ENCODE data around the gene OR10J1.
"Not testable (repeated sequence)": the region's sequence is repeated elsewhere in the genome, so short reads cannot be mapped to it uniquely, and the experiment has no call there.

Gene OR10J1

GRCh38 chr1:159439422-159439821, at the start of gene OR10J1:
OR10J1 (plus strand) TSS chr1:159439722; CDS start chr1:159439792, 70 bp downstream.
- no peak for ATAC-seq

GRCh38 chr1:159406821-159407220, 32.7 kb upstream of the OR10J1 start:
- ATAC-seq, result no peak

- ATAC-seq, result no peak
These were observed 30.6 kb upstream of the OR10J1 start for GRCh38 chr1:159408862-159409400.

- no peak for ATAC-seq
These were observed 17.7 kb upstream of the OR10J1 start for GRCh38 chr1:159421821-159422220.

GRCh38 chr1:159428536-159428935, 11.0 kb upstream of the OR10J1 start:
- no peak for ATAC-seq

GRCh38 chr1:159429074-159429861, 10.3 kb upstream of the OR10J1 start:
- no peak for ATAC-seq

GRCh38 chr1:159430985-159431384, 8.5 kb upstream of the OR10J1 start:
- no peak for ATAC-seq

GRCh38 chr1:159431904-159432303, 7.6 kb upstream of the OR10J1 start, which contains the start of gene OR10J4:
OR10J4 (plus strand) TSS chr1:159432204.
- no peak for ATAC-seq

GRCh38 chr1:159436469-159436868, 3.1 kb upstream of the OR10J1 start:
- ATAC-seq, result no peak

GRCh38 chr1:159441360-159441759, 1.8 kb downstream of the OR10J1 start:
- ATAC-seq, result no peak

- ATAC-seq, result no peak
These were observed 2.9 kb downstream of the OR10J1 start for GRCh38 chr1:159442428-159442827.

GRCh38 chr1:159443066-159443750, 3.7 kb downstream of the OR10J1 start:
- ATAC-seq, result no peak

- ATAC-seq, result no peak
These were observed 5.0 kb downstream of the OR10J1 start for GRCh38 chr1:159444511-159444910.

GRCh38 chr1:159448181-159448580, 8.7 kb downstream of the OR10J1 start:
- no peak for ATAC-seq

GRCh38 chr1:159449605-159450004, 10.1 kb downstream of the OR10J1 start:
- ATAC-seq, result not testable (repeated sequence)

- ATAC-seq, result no peak
These were observed 20.0 kb downstream of the OR10J1 start for GRCh38 chr1:159459551-159459950.

- ATAC-seq, result no peak
These were observed 25.7 kb downstream of the OR10J1 start for GRCh38 chr1:159465191-159465603.

- ATAC-seq, result no peak
These were observed 28.8 kb downstream of the OR10J1 start for GRCh38 chr1:159468321-159468720.

GRCh38 chr1:159469921-159470533, 30.5 kb downstream of the OR10J1 start:
- no peak for ATAC-seq

- no peak for ATAC-seq
These were observed 33.8 kb downstream of the OR10J1 start for GRCh38 chr1:159473335-159473734.

- ATAC-seq, result no peak
These were observed 35.4 kb downstream of the OR10J1 start for GRCh38 chr1:159474926-159475325.

- no peak for ATAC-seq
These were observed 44.0 kb downstream of the OR10J1 start for GRCh38 chr1:159483501-159483900.
